GM19324 (cell line): ENCODE data around the gene MXD3.
A peak's percentile ranks its signal among the peaks of the same experiment; 100 is the strongest.
"Not testable (repeated sequence)": the region's sequence is repeated elsewhere in the genome, so short reads cannot be mapped to it uniquely, and the experiment has no call there.

Source experiments
- ATAC-seq: cut with Tn5 transposase; IDR thresholded peaks from one replicate; pipeline ENCODE4 v1.9.1; 2021; ENCODE audit warnings: mild to moderate bottlenecking, moderate library complexity; ENCODE audit not compliant: unreplicated experiment, low FRiP score

Gene MXD3, protein sequence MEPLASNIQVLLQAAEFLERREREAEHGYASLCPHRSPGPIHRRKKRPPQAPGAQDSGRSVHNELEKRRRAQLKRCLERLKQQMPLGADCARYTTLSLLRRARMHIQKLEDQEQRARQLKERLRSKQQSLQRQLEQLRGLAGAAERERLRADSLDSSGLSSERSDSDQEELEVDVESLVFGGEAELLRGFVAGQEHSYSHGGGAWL

DNA sequence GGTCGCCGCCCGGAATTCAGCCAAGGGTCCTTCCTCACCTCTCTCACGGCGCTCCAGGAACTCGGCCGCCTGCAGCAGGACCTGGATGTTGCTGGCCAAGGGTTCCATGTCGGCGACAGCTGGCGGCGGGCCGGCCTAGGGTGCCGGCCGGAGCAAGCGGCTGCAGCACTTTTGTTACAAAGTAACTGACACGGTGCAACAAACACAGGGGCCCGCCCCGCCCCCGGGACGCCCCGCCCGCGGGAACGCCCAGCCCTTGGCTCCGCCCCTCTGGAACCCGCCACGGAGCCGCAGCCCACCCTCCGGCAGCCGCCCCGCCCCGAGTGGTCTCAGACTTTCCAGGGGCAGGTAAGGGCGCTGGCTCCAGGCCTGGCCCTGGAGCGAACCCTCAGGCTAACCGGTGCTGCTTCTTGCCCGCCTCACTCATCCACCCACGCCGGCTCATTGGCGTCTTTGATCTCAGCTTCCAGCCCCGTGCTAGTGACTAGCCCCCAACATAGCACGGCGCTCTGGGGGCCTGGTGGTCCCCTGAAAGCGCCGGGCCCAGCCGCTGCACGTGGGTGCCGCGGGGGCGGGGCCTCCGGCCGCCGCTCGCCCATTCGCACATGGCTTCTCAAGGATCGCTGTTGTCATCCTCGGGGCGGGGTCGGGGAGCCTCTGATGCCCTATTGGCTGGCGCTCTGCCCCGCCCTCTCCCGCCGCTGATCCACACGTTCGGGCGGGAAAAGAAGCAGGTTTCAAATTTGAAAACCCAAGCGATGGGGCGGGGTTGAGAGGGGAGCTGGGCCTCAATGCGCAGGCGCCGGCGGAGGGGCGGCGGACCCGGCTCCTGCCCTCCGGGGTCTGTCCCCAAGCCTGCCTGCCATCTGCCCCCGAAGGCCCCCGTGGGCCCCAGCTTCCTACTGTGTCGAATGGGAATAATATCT, at the start of gene MXD3:
Gene MXD3, minus strand, starts transcription at position 176 of the 926 bp plus-strand sequence. Its CDS starts 68 bp downstream, at position 108.
- ATAC-seq = peak; percentile 78

DNA sequence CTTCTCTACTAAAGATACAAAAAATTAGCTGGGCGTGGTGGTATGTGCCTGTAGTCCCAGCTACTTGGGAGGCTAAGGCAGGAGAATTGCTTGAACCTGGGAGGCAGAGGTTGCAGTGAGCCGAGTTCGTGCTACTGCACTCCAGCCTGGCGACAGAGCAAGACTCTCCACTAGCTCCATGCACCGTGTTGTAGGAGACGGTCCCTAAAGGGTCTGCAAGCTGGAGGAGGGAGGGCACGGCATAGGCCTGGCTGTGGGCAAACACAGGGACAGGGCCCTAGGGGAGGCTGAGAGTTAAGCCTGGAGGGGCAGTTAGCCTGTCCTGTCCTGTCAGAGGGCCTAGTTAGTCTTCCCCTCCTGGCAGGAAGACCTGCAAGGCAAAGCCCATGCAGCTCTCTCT, 49.0 kb upstream of the MXD3 start:
- ATAC-seq = not testable (repeated sequence)

DNA sequence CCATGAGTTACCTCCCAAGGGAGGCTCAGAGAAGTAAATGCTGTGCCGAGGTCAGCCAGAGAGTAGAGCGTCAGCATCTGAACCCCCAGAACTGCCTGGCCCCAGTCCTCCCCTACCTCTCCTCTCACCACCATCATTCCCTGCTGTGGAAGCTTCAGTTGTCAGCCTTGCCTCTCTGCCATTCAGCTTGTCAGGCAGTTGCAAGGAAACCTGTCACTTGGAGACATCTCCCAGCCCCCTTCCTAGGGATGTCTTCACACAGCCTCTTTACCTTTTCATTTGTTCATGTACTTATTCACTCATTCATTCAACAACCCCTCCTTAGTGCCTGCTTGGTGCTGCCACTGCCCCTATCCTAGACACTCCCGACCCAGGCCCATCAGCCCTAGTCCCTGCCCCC, 48.2 kb upstream of the MXD3 start:
- ATAC-seq = no peak

DNA sequence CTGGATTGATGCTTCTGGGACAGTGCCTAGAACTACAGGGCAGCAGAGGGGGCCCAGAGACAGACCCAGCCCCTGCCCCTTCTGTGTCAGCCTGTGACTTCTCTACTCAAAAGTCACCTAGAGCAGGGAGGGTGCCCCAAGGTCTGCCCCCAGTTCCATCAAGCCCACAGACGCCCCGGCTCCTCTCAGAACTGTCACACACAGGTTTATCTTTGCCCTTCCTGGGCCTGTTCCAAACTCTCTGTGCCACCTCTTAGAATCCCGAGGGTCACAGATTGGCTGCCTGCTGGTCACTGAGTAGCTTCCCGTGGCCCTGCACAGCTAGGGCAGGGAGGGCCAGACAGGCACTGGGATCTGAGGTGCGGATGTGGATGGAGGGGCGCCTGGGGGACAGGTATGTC, 47.8 kb upstream of the MXD3 start:
- no peak for ATAC-seq

DNA sequence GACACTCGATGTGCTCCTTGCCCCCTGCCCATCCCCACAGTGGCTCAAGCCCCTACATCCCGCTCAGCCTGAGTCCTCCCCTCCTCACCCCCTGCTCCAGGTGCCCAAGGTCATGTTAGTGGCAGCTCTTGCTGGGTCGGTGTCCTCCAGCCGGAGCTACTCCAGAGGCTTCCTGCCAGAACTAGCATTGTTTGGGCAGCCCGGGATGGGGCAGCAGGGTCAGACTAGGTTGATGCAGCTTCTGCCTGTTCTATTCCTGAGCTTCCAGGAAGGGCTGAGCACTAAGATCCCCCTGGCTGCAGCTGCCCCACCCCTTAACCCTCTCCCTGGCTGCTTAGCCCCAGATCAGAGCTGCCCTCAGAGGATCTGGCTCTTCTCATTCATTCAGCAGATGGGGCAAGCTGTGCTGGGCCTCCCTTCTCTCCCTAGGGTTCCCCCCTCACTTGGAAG, 46.7 kb upstream of the MXD3 start:
- ATAC-seq = no peak

DNA sequence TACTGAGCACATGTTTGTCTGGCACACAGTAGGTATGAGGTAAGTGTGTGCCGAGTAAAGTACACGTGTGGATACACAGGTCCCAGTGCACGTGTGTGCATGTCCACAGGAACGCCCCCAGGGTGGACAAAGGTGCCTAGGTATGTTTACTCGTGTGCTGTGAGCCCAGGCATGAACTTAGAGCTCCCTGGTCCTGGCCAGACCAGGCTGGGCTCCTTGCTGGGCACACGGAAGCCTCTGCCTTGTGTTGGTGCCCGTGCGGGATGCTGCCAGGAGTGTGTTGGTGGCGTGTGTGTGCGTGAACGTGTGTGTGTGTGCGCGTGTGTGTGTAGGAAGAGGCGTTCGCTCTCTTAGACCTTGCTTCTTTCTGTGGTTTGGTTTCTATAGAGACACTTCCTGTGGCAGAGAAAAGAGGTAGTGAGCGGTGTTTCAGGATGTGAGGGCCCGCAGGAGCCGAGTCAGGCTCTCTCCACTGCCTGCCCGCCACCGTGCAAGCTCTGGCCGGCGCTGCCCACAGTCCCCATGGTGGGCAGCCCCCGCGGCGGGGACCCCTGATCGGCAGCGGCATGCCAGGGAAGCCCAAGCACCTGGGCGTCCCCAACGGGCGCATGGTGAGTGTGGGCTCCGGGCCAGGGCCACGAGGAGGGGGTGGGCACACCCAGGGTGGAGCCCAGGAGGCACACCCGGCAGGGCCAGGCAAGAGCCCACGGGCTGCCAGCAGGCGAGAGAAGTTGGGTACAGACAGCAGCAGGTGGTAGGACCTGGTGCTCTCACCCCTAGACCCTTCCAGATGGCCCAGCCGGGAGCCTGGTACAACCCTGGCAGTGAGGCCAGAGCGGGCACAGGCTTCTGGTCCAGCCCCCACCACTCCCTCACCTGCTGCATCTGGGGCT, 46.0 kb upstream of the MXD3 start, which contains the start of gene RGS14:
Gene RGS14, plus strand, starts transcription at position 466 of the 893 bp plus-strand sequence. Its CDS starts 101 bp downstream, at position 567.
- ATAC-seq = peak; percentile 85

DNA sequence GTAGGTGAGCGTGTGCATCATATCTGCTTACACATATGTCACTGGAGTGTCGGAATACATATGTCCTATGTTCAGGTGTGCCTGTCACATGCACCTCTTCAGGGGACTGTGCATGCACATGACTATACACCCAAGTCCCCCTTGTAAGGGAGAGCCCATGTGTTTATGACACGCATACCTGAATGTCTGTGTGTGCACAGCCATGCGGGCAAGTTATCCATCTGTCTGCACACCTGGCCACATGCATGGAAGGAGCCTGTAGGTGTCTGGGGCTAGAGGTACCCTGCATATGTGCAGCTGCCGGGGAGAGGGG, 45.4 kb upstream of the MXD3 start:
- no peak for ATAC-seq

DNA sequence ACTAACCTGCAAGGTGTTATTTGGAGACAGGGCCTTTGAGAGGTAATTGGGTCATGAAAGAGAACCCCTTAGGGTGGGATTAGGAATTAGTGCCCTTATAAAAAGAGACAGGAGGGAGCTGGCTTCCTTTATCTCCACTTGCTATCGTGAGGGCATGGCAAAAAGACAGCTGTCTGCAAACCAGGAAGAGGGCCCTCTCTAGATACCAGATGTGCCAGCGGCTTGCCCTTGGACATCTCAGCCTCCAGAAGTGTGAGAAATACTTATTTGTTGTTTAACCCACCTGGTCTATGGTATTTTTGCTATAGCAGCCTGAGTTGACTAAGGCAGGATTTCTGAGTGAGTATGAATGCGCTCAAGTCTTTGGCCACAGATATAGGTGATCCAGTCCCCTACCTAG, 45.0 kb upstream of the MXD3 start:
- ATAC-seq = no peak

DNA sequence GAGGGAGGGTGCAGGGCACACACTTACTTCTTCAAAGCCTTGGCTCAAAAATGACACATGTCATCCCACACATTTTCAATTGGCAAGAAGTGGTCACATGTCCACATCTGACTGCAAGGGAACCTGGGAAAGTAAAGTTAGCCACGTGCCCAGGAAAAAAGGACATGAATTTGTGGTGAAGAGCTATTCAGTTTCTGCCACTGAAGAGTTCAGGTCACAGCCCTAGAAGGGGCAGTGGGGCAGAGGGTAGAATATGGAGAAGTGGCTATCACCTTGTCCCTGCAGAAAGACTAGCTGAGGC, 44.1 kb upstream of the MXD3 start:
- ATAC-seq = no peak

DNA sequence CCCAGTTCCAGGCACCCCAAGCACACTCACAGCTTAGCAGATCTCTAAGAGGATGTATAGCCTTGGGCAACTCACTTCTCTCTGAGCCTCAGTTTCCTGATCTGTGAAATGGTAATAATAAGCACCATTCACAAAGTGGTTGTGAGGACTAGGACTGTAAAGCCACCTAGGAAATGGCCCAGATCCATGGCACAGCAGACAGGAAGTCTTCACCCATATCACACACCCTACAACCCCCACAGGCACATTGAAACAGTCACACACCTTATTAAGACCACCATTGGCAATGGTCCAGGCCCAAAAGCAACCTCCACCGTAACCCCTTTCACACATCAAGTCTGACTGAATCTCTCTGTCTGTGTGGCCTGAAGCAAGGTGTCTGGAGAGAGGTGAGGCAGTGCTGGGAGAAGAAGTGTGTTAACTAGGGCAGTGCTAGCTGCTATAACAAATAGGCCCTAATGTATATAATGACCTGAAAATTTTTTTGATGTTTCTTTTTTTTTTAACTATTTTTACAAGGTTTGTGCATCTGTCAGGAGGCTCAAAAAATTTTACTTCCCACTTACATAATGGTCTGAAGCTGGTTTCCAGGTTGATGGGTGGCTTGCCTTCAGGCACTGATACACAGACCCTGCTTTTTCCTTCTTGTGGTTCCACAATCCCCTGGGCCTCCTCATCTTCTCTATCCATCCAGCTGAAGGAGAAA, 43.6 kb upstream of the MXD3 start:
- ATAC-seq = no peak

DNA sequence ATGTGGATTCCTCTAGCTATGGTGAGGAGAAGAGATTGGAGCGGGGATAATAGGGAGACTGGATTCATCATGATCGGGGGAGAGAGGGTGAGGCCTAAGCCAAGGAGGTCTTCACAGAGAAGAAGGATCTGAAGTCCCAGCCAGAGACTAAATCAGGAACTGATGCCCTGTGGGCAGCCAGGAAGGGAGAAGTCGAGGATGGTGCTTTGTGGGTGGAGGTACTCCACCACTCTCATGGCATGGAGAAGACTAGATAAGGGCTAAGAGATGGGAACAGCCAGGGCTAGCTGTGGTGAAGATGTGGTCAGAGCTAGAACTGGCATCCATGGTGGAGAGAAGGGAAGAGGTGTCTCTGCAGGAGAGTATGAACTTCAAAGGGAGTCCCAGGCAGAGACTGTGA, 43.0 kb upstream of the MXD3 start:
- no peak for ATAC-seq

DNA sequence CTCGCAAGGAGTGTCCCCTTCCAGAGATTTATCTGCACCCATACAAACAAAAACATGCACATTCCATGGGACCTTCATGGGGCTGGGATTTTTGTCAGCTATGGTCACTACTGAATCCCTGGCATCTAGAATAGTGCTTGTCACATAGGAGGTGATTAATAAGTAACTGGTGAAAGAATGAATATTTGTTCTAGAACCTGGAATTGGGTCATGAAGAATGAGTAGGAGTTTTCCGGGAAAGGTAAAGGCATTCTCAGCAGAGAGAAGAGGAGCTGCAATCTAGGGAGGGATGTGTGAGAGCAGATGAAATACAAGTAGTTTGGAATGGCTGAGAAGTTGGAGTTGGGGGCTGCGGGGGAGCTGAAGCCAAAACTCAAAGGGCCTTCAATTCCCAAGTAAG, 42.6 kb upstream of the MXD3 start:
- ATAC-seq = no peak

DNA sequence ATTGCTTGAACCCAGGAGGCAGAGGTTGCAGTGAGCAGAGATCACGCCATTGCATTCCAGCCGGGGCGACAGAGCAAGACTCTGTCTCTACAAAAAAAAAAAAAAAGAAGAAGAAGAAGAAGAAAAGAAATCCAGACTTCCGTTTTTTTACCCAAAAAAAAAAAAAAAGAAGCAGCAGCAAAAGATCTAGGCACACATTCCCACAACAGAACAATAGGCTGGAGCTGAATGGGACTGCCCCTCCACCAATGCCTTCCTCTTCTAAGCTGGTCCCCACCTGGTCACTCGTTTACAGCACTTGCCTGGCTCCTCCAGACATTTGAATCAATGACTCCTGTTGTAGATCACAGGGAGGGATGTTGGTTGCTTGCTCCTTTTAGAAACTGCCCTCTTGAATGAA, 41.4 kb upstream of the MXD3 start:
- ATAC-seq = no peak

DNA sequence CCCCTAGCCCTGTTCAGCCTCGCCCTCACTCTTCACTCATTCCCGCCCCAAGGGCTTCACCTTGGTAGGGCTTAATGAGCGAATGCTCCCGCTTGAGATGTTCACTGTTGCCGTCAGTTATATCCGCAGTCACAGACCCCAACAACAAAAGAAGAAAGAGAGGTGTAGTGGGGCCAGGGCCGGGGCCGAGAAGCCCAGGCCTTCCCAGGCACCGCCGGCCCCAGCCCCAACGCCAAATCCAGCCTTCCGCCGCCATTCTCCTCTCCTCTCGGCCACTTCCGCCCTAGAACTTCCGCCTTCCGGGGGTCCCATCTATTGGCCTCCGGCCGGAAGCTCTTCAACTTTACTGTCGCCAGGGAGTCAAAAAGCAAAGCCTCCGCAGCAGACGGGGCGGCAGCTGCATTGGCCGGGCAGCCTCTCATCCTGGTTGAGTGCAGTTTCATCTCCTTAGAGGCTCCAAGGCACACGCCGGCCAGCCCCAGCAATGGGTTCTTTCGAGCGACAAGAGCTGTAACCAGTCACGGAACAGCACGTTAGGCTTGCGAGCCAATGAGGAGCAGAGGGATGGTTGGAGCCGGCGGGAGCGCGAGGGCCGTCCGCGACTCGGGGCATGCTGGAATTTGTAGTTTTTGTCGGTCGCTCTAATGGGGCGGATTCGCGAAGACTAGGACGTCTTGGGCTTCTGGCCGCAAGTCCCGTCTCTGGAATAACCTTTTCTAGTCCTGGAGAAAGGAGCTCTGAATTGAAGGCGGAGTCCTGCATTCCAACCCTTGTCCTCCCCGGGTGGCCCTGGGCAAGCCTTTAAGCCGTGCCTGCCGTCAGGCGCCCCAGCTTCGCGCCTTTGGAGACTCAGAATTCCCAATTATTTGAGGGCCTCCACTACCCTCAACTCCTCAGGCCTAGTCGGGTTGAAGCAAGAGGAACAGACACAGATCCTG, 40.0 kb upstream of the MXD3 start, which contains the start of gene LMAN2:
Gene LMAN2, minus strand, starts transcription at position 277 of the 938 bp plus-strand sequence. Its CDS starts 21 bp downstream, at position 256.
- ATAC-seq = peak; percentile 95

DNA sequence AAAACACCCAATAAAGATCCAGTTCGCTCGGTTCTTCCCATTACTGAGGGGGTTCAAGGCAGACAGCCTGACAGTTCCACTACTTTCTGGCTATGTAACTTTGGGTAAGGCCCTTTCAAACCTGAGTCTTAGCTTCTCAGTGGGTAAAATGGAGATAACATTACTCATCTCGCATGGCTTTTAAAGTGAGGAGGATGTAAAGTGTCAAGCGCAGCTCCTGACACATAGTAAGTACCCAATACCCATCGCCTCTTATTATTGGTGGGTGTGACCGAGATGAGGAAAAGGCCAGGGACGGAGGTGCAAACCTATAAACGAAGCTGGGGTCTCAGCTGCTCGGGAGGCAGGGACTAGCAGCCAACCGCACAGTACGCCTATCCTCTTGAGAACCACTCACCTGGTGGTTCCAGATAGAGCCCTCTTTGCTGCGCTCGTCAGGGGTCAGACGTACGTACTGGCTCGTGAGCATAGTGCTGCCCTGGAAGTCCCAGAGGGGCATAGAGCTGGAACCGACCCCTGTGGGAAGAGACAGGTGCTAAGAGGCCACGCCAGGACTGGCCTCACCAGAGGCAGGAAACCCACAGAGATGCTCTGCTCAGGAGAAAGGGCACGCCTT, 39.2 kb upstream of the MXD3 start:
- no peak for ATAC-seq

DNA sequence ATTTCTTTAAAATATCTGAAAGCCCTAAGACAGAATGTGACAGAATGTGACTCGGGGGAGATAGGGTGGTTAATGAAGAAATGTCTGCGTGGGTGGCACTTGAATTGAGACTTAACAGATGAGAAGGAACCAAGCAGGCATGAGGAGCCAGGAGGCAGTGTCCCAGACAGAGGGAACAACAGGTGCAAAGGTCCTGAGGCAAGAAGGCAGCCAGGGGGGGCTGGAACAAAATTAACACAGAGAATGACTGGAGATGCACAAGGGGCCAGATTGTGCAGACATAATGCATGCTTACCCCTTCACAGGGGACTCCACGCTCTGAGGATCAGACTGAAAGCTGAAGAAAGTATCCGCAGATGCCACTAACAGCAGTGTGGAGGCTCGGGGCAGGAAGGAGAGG, 38.1 kb upstream of the MXD3 start:
- ATAC-seq = no peak

DNA sequence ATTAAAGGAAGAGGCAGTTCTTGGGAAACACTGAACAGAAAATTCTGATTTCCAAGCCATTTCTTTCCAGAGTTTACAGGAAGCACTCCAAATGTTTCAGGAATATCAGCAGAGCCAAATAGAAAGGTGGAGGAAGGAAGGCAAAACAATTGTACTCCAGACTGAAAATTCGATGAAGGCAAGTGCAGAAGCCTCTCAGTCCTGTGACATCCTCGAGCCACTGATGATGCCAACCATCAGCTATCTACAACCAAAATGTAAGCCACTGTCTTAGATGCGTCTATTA, 37.6 kb upstream of the MXD3 start:
- ATAC-seq = no peak

DNA sequence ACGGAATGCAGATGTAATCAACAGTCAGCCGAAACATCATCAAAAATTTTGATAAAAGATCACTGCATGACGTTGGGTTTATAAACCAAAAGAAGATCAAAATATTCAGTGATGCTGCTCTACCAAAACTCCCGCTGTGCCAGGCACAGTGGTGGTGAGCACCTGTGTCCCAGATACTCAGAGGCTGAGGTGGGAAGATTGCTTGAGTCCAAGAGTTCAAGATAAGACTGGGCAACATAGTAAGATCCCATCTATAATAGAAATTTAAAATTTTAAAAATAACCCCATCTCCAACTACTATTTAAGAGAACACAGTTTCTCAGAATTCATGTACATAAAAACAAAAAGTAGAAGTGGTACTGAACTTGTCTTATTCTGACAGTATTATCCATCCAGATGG, 36.0 kb upstream of the MXD3 start:
- no peak for ATAC-seq

DNA sequence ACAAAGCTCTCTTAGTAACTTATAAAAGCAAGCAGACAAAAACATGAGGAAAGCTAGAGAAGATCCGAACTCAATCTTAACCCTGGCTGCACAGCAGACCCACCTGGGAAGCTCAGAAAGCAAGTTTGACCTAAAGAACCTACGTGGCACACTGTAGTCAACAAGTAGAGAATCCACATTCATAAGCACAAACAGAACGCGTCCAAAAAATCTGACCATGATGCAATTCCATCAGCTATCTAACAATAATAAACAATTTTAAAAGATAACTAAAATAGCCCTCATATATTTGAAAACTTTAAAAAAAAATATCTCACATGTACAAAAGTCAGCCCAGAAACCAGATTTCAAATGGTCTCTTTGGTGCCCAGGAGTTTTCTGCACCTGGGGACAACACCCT, 35.1 kb upstream of the MXD3 start:
- no peak for ATAC-seq
